Astrocyte (in vitro differentiated cells and primary cell): Measurements from ENCODE around the gene GAD2. TPM values are rescaled to one million over a fixed set of nuclear protein-coding genes. Genes with fewer than 3 reads are reported as not detected.
A peak's percentile ranks its signal among the peaks of the same experiment; 100 is the strongest.

ENCODE experiments used
- DNase-seq: peaks from one replicate; pipeline ENCODE4 v3.0.0-alpha.2; 2010; ENCODE audit warnings: low read depth
- FAIRE-seq: peaks from 2 replicates; lab custom pipeline; 2011; peaks lifted over from hg19 to GRCh38; lab: Jason Lieb, UNC
- H2AFZ ChIP-seq: 2 replicates; pipeline ENCODE4 v1.6.0; 2012; ENCODE audit warnings: low read depth, low read length, inconsistent platforms
- H3K27ac ChIP-seq: 2 replicates; pipeline ENCODE4 v1.5.1; 2011; ENCODE audit warnings: low read depth, low read length, inconsistent platforms
- H3K27me3 ChIP-seq: 2 replicates; pipeline ENCODE4 v1.6.0; 2011; ENCODE audit warnings: low read length, inconsistent platforms; ENCODE audit not compliant: insufficient read depth
- H3K36me3 ChIP-seq: 2 replicates; pipeline ENCODE4 v1.5.1; 2011; ENCODE audit warnings: low read length, inconsistent platforms; ENCODE audit not compliant: insufficient read depth
- H3K4me1 ChIP-seq: 2 replicates; pipeline ENCODE4 v1.5.1; 2011; ENCODE audit warnings: low read length, inconsistent platforms; ENCODE audit not compliant: insufficient read depth
- H3K4me2 ChIP-seq: 2 replicates; pipeline ENCODE4 v1.6.0; 2012; ENCODE audit warnings: low read length, inconsistent platforms
- H3K4me3 ChIP-seq: 2 replicates; pipeline ENCODE4 v1.5.1; 2011; ENCODE audit warnings: low read depth, mild to moderate bottlenecking, low read length, inconsistent platforms; ENCODE audit not compliant: insufficient read depth
- H3K79me2 ChIP-seq: 2 replicates; pipeline ENCODE4 v1.6.0; 2012; ENCODE audit warnings: mild to moderate bottlenecking, low read length, inconsistent platforms; ENCODE audit not compliant: insufficient read depth
- H3K9ac ChIP-seq: 2 replicates; pipeline ENCODE4 v1.6.0; 2012; ENCODE audit warnings: mild to moderate bottlenecking, low read length, inconsistent platforms
- H3K9me3 ChIP-seq: 2 replicates; pipeline ENCODE4 v1.5.1; 2012; ENCODE audit warnings: low read depth, mild to moderate bottlenecking, low read length, inconsistent platforms; ENCODE audit not compliant: insufficient read depth
- H4K20me1 ChIP-seq: 2 replicates; pipeline ENCODE4 v1.6.0; 2012; ENCODE audit warnings: low read length, inconsistent platforms; ENCODE audit not compliant: insufficient read depth
- H3K27ac Mint-ChIP-seq: one replicate; pipeline ENCODE4 v1.8.0; 2021; ENCODE audit warnings: mild to moderate bottlenecking, mixed read lengths; ENCODE audit not compliant: unreplicated experiment
- H3K27me3 Mint-ChIP-seq: one replicate; pipeline ENCODE4 v1.8.0; 2021; ENCODE audit warnings: low read depth, mixed read lengths; ENCODE audit not compliant: unreplicated experiment
- H3K36me3 Mint-ChIP-seq: one replicate; pipeline ENCODE4 v1.8.0; 2021; ENCODE audit warnings: low read depth, mixed read lengths; ENCODE audit not compliant: unreplicated experiment
- H3K4me1 Mint-ChIP-seq: one replicate; pipeline ENCODE4 v1.8.0; 2021; ENCODE audit warnings: low read depth, mixed read lengths; ENCODE audit not compliant: unreplicated experiment
- H3K4me3 Mint-ChIP-seq: one replicate; pipeline ENCODE4 v1.8.0; 2021; ENCODE audit warnings: mild to moderate bottlenecking, moderate library complexity, mixed read lengths; ENCODE audit not compliant: unreplicated experiment
- H3K9me3 Mint-ChIP-seq: one replicate; pipeline ENCODE4 v1.8.0; 2021; ENCODE audit warnings: mild to moderate bottlenecking, mixed read lengths; ENCODE audit not compliant: unreplicated experiment
- EZH2 ChIP-seq: IDR thresholded peaks from 2 replicates; pipeline ENCODE4 v1.6.1; 2012; ENCODE audit warnings: mild to moderate bottlenecking, low read length, inconsistent platforms; ENCODE audit not compliant: insufficient read depth
- total RNA-seq: library from RNA; stranded (reverse); gene quantifications from 2 replicates; pipeline ENCODE4 v1.2.1, GENCODE V29; 2021
- TF ChIP-seq, protein P1 (sequence below): IDR thresholded peaks from 2 replicates; pipeline ENCODE4 v1.5.1; 2011; ENCODE audit warnings: low read depth, mild to moderate bottlenecking, inconsistent platforms, low read length, moderate library complexity; ENCODE audit not compliant: insufficient read depth

The GAD2 gene
- total RNA-seq, 1 donor from 2014 or later, result not detected

GRCh38 chr10:26215935-26216584, 514 bp upstream of the GAD2 start:
- no peaks in the 10 kb centered on the region for H3K36me3 ChIP-seq
- peak overlapping the region; percentile 79 for H3K4me2 ChIP-seq
- H3K9me3 ChIP-seq, result no peaks in the 10 kb centered on the region
- H4K20me1 ChIP-seq, result peaks cover 3% of the 10 kb centered on the region
- peaks cover 6% of the 10 kb centered on the region for H3K4me1 ChIP-seq
- no peaks in the 10 kb centered on the region for H3K79me2 ChIP-seq
- FAIRE-seq (no peak), DNase-seq (peak; percentile 13)
- peaks cover 88% of the 10 kb centered on the region for H3K27me3 ChIP-seq
- Mint-ChIP-seq H3K9me3 (peaks cover 6% of the 10 kb centered on the region), H3K36me3 (no peaks in the 10 kb centered on the region), H3K4me1 (no peaks in the 10 kb centered on the region), H3K27me3 (peaks cover 86% of the 10 kb centered on the region), H3K27ac (no peak overlapping the region), H3K4me3 (peak overlapping the region; percentile 73)
- H3K9ac ChIP-seq, result no peak overlapping the region
- peak overlapping the region; percentile 5 for H3K4me3 ChIP-seq
- no peak overlapping the region for H3K27ac ChIP-seq
- no peak overlapping the region for H2AFZ ChIP-seq
- TF ChIP-seq, protein P1, sequence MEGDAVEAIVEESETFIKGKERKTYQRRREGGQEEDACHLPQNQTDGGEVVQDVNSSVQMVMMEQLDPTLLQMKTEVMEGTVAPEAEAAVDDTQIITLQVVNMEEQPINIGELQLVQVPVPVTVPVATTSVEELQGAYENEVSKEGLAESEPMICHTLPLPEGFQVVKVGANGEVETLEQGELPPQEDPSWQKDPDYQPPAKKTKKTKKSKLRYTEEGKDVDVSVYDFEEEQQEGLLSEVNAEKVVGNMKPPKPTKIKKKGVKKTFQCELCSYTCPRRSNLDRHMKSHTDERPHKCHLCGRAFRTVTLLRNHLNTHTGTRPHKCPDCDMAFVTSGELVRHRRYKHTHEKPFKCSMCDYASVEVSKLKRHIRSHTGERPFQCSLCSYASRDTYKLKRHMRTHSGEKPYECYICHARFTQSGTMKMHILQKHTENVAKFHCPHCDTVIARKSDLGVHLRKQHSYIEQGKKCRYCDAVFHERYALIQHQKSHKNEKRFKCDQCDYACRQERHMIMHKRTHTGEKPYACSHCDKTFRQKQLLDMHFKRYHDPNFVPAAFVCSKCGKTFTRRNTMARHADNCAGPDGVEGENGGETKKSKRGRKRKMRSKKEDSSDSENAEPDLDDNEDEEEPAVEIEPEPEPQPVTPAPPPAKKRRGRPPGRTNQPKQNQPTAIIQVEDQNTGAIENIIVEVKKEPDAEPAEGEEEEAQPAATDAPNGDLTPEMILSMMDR, result no peak
- peak; percentile 12 for TF ChIP-seq EZH2

DNA sequence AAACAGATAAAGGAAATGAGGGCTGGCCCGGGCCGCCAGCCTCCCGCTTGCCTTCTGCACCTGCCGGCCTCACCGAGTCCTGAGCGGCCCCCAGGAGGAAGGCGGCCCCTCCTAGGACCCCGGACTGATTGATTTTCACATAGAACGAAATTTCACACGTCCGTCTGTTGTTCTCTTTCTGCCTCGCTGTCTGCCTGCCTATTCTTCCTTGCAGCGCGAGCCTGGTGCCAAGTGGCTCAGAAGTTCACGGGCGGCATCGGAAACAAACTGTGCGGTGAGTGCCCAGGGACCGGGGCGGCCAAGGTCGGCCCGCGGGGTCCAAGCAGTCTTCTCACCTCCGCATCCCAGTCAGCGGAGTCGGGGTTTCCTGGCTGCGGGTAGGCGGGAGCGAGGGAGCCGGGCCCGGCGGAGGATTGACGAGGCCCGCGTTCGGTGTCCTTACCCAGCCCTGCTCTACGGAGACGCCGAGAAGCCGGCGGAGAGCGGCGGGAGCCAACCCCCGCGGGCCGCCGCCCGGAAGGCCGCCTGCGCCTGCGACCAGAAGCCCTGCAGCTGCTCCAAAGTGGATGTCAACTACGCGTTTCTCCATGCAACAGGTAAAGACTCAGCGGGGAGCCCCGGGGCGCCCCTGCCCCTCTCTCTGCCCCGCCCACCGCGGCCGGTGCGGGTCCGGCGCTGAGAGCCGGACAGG, 967 bp downstream of the GAD2 start:
- H3K27me3 Mint-ChIP-seq, result peaks cover 90% of the 10 kb centered on the region
- no peak overlapping the region for H2AFZ ChIP-seq

More for the DNA sequence above, 967 bp downstream of the GAD2 start:
- H3K36me3 ChIP-seq, result no peaks in the 10 kb centered on the region
- H3K27me3 ChIP-seq, result peaks cover 81% of the 10 kb centered on the region
- no peak overlapping the region for H3K27ac ChIP-seq
- DNase-seq, result no peak
- FAIRE-seq, result no peak
- TF ChIP-seq EZH2, result peak; percentile 70
- TF ChIP-seq, protein P1, result no peak
- H3K36me3 Mint-ChIP-seq, result no peaks in the 10 kb centered on the region
- no peak overlapping the region for H3K9ac ChIP-seq
- H3K9me3 Mint-ChIP-seq, result peaks cover 7% of the 10 kb centered on the region
- peak overlapping the region; percentile 19 for H3K4me2 ChIP-seq
- H3K4me3 ChIP-seq, result no peak overlapping the region
- peak overlapping the region; percentile 37 for H3K4me3 Mint-ChIP-seq
- no peaks in the 10 kb centered on the region for H3K9me3 ChIP-seq
- no peaks in the 10 kb centered on the region for H3K79me2 ChIP-seq
- H3K4me1 Mint-ChIP-seq, result no peaks in the 10 kb centered on the region
- H3K27ac Mint-ChIP-seq, result no peak overlapping the region
- peaks cover 6% of the 10 kb centered on the region for H3K4me1 ChIP-seq
- H4K20me1 ChIP-seq, result peaks cover 3% of the 10 kb centered on the region
